ENCODE results near the gene MYBPC1. TPM values are rescaled to one million over a fixed set of nuclear protein-coding genes. Genes with fewer than 3 reads are reported as not detected.

MYBPC1 gene
- total RNA-seq, 2 donors from 2014 or later: 0.89 to 4.2 TPM

- H3K9me3 ChIP-seq: no peaks in the 10 kb centered on the region
- no peaks in the 10 kb centered on the region for H3K36me3 ChIP-seq
- TF ChIP-seq CTCF (IDR thresholded peaks at IDR 0.05): no peak
- H3K9ac ChIP-seq (ENCODE audit: low read depth in 2 of 2, low read length in 2 of 2): no peak overlapping the region
- no peak for DNase-seq
- H3K4me1 ChIP-seq: peaks cover 13% of the 10 kb centered on the region
- no peak overlapping the region for H3K4me3 ChIP-seq
- H3K27ac ChIP-seq: no peak overlapping the region
- no peaks in the 10 kb centered on the region for H3K27me3 ChIP-seq
- intact Hi-C loops (cut with DNase I): no loop called here
Measured at GRCh38 chr12:101706403-101706802, 111.6 kb downstream of the MYBPC1 start.

- TF ChIP-seq CTCF (IDR thresholded peaks at IDR 0.05): no peak
- Histone ChIP-seq H3K9ac (ENCODE audit: low read depth in 2 of 2, low read length in 2 of 2) (no peak overlapping the region), H3K9me3 (no peaks in the 10 kb centered on the region), H3K36me3 (no peaks in the 10 kb centered on the region), H3K4me3 (no peak overlapping the region), H3K27ac (no peak overlapping the region), H3K27me3 (no peaks in the 10 kb centered on the region), H3K4me1 (peaks cover 5% of the 10 kb centered on the region)
- intact Hi-C loops (cut with DNase I): no loop called here
- DNase-seq: no peak
Measured at GRCh38 chr12:101707131-101707782, 112.5 kb downstream of the MYBPC1 start.

GRCh38 chr12:101710288-101710687, 115.5 kb downstream of the MYBPC1 start:
- no peak overlapping the region for H3K4me3 ChIP-seq
- TF ChIP-seq CTCF (IDR thresholded peaks at IDR 0.05): no peak
- H3K27me3 ChIP-seq: no peaks in the 10 kb centered on the region
- no peaks in the 10 kb centered on the region for H3K9me3 ChIP-seq
- no peaks in the 10 kb centered on the region for H3K4me1 ChIP-seq
- intact Hi-C loops (cut with DNase I): no loop called here
- H3K27ac ChIP-seq: peak overlapping the region; percentile 50
- no peak overlapping the region for H3K9ac ChIP-seq (ENCODE audit: low read depth in 2 of 2, low read length in 2 of 2)
- DNase-seq: no peak
- H3K36me3 ChIP-seq: no peaks in the 10 kb centered on the region

- Histone ChIP-seq H3K27ac (peak overlapping the region; percentile 62), H3K4me3 (no peak overlapping the region), H3K27me3 (no peaks in the 10 kb centered on the region), H3K4me1 (no peaks in the 10 kb centered on the region), H3K36me3 (no peaks in the 10 kb centered on the region), H3K9me3 (no peaks in the 10 kb centered on the region), H3K9ac (ENCODE audit: low read depth in 2 of 2, low read length in 2 of 2) (peak overlapping the region in 1 of 2 donors; percentile 41)
- peak; percentile 77 for DNase-seq
- intact Hi-C loops (cut with DNase I): no loop called here
- no peak for TF ChIP-seq CTCF (IDR thresholded peaks at IDR 0.05)
Measured at GRCh38 chr12:101713059-101713682, 118.4 kb downstream of the MYBPC1 start.

- DNase-seq: no peak
- no peaks in the 10 kb centered on the region for H3K9me3 ChIP-seq
- TF ChIP-seq CTCF (IDR thresholded peaks at IDR 0.05): no peak
- intact Hi-C loops (cut with DNase I): no loop called here
- H3K27me3 ChIP-seq: no peaks in the 10 kb centered on the region
- H3K9ac ChIP-seq (ENCODE audit: low read depth in 2 of 2, low read length in 2 of 2): no peak overlapping the region
- H3K36me3 ChIP-seq: no peaks in the 10 kb centered on the region
- H3K27ac ChIP-seq: peak overlapping the region; percentile 62
- no peaks in the 10 kb centered on the region for H3K4me1 ChIP-seq
- no peak overlapping the region for H3K4me3 ChIP-seq
Measured at GRCh38 chr12:101713930-101714329, 119.2 kb downstream of the MYBPC1 start.

Measured in colonic mucosa (tissue), 4 donors.